Measurements from ENCODE around the gene AKR1E2.

Gene AKR1E2

GRCh38 chr10:4802711-4803487 is 23.1 kb upstream of the AKR1E2 start:
- DNase-seq (ENCODE audit: low read depth): no peak
- H3K4me3 ChIP-seq (ENCODE audit: low read length): no peak overlapping the region
- TF ChIP-seq CTCF (conservative IDR thresholded peaks at IDR 0.05; ENCODE audit: low read depth, low read length): no peak

GRCh38 chr10:4803822-4804221 is 22.2 kb upstream of the AKR1E2 start:
- no peak for DNase-seq (ENCODE audit: low read depth)
- no peak overlapping the region for H3K4me3 ChIP-seq (ENCODE audit: low read length)
- TF ChIP-seq CTCF (conservative IDR thresholded peaks at IDR 0.05; ENCODE audit: low read depth, low read length): no peak

- TF ChIP-seq CTCF (conservative IDR thresholded peaks at IDR 0.05; ENCODE audit: low read depth, low read length): no peak
- DNase-seq (ENCODE audit: low read depth): no peak
Observed at GRCh38 chr10:4804465-4804864, 21.5 kb upstream of the AKR1E2 start.

GRCh38 chr10:4806534-4806933 is 19.5 kb upstream of the AKR1E2 start:
- H3K4me3 ChIP-seq (ENCODE audit: low read length): no peak overlapping the region
- DNase-seq (ENCODE audit: low read depth): no peak
- no peak for TF ChIP-seq CTCF (conservative IDR thresholded peaks at IDR 0.05; ENCODE audit: low read depth, low read length)

More at GRCh38 chr10:4804465-4804864, 21.5 kb upstream of the AKR1E2 start:
- H3K4me3 ChIP-seq (ENCODE audit: low read length): no peak overlapping the region

GRCh38 chr10:4807761-4808507 is 18.1 kb upstream of the AKR1E2 start:
- no peak for DNase-seq (ENCODE audit: low read depth)
- TF ChIP-seq CTCF (conservative IDR thresholded peaks at IDR 0.05; ENCODE audit: low read depth, low read length): no peak

GRCh38 chr10:4809156-4809555 is 16.9 kb upstream of the AKR1E2 start:
- H3K4me3 ChIP-seq (ENCODE audit: low read length): no peak overlapping the region
- no peak for DNase-seq (ENCODE audit: low read depth)
- TF ChIP-seq CTCF (conservative IDR thresholded peaks at IDR 0.05; ENCODE audit: low read depth, low read length): no peak

More at GRCh38 chr10:4807761-4808507, 18.1 kb upstream of the AKR1E2 start:
- H3K4me3 ChIP-seq (ENCODE audit: low read length): no peak overlapping the region
